Epidermal melanocyte (primary cell): ENCODE measurements around the gene ILDR2.

Source experiments
- DNase-seq: peaks from one replicate; pipeline ENCODE4 v3.0.0; 2011; ENCODE audit warnings: low spot score; ENCODE audit not compliant: insufficient read length

The ILDR2 gene

DNA sequence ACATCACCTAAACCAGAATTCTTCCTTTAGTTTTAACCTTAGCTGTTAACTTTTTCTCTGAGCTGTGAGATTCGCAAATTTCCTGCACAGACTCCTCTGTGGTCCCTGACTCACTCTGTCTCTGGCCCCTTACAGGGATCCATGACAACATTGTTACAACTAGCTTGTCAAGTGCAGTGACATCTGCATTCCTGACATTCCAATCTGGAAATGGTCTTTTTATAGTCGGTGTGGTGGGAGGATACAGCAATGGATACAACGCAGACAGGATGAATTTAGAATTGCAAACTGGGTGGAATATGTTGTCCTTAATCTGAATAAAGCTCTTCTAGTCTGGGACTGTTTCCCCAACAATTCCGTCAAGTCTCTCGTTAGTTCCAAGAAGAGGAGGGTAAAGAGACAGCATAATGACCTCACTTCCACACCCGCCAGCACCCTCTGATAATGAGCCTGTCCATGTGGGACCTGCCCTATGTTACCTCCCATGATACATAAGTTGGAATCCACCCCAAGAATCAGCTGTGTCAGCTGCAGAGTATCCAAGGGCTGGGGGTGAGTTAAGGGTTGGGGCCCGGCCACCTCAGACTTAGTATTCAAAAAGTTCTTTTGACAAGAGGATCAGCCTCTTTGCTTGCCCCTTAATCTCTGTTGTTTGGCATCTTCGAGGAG, 49.4 kb downstream of the ILDR2 start:
- DNase-seq: no peak

GRCh38 chr1:166924823-166925541, 50.4 kb downstream of the ILDR2 start:
- no peak for DNase-seq

GRCh38 chr1:166920561-166921475, 54.5 kb downstream of the ILDR2 start:
- DNase-seq: no peak

DNA sequence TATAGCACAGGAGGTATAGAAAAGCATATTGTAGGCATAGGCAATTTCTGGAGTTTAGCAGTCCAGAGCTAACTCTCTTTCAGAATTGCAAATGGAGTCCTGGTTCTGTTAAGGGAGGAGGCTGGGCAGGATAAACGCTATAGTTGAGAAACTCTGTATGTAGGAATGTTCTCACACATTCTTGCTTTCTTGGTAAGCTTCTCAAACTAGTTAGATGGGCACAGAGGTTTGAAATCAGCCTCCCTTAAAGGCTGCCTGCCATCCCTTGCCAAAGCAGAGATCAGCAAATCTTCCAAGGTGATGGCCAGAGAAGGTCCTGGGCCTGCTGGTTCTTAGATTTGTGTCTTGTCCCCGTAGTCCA, 56.4 kb downstream of the ILDR2 start:
- no peak for DNase-seq

- DNase-seq: no peak
Observed at GRCh38 chr1:166918088-166918955, 57.0 kb downstream of the ILDR2 start.

GRCh38 chr1:166915941-166916340, 59.4 kb downstream of the ILDR2 start:
- DNase-seq: no peak

- no peak for DNase-seq
Observed at GRCh38 chr1:166915042-166915441, 60.3 kb downstream of the ILDR2 start.

GRCh38 chr1:166914111-166914510, 61.2 kb downstream of the ILDR2 start:
- DNase-seq: no peak

DNA sequence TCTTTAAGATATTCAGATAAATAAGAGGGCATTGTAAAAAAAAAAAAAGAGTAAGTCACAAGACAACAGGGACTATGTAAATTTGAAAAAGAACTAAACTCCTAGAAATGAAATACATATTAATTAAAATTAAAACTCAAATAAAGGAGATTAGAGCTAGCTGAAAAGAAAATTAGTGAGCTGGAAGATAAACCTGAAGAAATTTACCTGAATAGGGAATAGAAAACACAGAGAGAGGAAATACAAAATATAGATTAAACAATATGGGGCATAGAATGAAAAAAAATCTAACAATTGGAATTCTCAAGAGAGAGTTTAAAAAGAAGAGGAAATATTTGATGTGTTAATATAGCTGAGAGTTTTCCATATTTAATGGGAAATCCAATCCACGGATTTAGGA, 63.7 kb downstream of the ILDR2 start:
- no peak for DNase-seq

GRCh38 chr1:166910396-166910994, 64.8 kb downstream of the ILDR2 start:
- DNase-seq: no peak

DNA sequence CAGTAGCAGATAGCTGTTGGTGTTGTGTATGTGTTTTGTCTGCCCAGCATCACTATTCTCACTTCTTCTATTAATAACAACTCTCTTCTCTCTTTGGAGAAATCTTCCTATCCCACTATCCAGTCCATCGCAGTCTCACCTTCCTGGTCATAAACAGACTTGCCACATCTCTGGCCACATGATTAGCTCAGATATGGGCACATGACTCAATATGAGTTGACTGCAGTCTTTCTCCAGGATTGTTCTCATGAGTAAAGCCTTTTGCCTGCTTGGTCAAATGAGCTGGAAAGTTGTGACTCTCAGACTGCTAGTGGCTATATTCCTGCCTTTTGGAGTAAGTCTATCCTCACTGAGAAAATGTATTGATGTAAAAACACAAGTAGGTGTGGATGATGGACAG, 66.4 kb downstream of the ILDR2 start:
- DNase-seq: no peak

DNA sequence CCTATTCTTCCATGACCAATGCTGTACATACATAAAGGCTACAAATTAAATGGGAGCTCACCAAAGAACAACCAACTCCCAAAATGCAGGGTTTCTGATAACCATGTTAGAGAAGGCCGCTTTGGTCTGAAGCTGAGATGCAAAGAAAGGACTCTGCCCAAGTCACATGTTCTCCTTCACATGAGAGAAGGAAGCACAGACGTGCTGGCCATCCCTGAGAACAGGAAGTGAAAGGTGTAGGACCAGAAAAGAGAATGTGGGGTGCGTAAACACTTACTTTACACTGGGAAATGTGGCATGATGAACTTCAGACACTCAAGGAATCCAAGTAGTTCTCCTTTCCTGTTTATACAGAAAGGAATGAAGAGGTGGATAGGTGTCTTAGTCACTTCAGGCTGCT, 67.6 kb downstream of the ILDR2 start:
- no peak for DNase-seq

GRCh38 chr1:166907051-166907450, 68.3 kb downstream of the ILDR2 start:
- DNase-seq: no peak

GRCh38 chr1:166906647-166907046, 68.7 kb downstream of the ILDR2 start:
- no peak for DNase-seq

- no peak for DNase-seq
Observed at GRCh38 chr1:166905900-166906299, 69.4 kb downstream of the ILDR2 start.

GRCh38 chr1:166905136-166905535, 70.2 kb downstream of the ILDR2 start:
- no peak for DNase-seq

DNA sequence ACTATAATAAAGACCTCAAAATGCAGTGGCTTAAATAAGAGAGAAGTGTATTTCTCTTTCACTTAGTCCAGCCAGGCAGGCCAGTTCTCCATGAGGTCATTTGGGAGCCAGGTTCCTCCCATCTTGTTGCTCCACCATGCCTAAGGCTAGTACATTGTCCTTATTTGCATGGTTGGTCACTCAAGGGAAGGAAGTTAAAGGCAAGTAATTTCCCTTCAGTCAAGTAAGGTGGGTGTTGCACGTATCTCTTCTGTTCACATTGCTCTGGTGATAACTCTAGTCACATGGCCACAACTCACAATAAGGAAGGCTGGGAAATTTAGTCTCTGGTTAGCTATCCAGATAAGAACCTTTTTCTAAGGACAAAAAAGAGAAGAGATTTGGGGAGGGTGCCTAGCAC, 72.1 kb downstream of the ILDR2 start:
- DNase-seq: no peak

- no peak for DNase-seq
Observed at GRCh38 chr1:166902279-166902678, 73.1 kb downstream of the ILDR2 start.

DNA sequence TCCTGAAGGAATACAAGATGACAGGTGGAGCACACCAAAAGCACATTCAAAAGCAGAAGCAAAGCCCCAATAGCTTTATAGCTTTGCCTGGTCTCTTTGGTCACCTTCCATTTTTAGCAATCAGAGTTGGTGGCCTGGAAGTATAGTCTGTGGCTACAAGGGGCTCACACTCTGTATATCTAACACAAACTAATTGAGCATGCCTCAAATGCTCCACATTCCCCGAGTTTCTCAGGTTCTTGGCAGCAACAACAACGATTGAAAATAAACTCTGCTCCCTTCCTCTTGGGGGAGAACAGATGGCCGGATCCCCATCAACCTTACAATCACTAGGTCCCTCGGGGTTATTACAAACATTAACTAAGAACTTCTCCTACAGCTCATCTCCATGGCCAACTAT, 74.4 kb downstream of the ILDR2 start:
- DNase-seq: no peak

- DNase-seq: no peak
Observed at GRCh38 chr1:166899769-166900168, 75.6 kb downstream of the ILDR2 start.

DNA sequence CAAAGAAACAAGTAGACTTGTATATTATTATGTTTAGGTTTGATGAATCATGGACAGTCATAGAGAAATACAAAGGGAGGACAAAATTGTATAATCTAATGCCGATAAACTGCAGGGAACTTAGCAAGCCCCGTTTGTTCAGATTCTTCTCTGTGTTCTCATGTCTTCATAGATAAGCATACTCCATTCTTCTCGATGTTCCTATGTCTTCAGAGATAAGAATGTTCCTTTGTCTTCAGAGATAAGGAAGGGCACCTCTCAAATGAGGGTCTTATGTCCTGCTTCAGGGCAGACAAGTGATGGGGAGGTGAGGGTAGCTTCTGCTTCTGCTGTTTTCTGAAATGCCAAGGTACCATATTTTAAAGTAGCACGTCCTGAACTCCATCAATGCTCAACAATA, 79.6 kb downstream of the ILDR2 start:
- no peak for DNase-seq
